ENCODE measurements around the gene DUSP15. TPM values are rescaled to one million over a fixed set of nuclear protein-coding genes. Genes with fewer than 3 reads are reported as not detected.

The DUSP15 gene
- total RNA-seq, 4 donors from 2014 or later: 31.8 to 61.3 (median 44.6) TPM

DNA sequence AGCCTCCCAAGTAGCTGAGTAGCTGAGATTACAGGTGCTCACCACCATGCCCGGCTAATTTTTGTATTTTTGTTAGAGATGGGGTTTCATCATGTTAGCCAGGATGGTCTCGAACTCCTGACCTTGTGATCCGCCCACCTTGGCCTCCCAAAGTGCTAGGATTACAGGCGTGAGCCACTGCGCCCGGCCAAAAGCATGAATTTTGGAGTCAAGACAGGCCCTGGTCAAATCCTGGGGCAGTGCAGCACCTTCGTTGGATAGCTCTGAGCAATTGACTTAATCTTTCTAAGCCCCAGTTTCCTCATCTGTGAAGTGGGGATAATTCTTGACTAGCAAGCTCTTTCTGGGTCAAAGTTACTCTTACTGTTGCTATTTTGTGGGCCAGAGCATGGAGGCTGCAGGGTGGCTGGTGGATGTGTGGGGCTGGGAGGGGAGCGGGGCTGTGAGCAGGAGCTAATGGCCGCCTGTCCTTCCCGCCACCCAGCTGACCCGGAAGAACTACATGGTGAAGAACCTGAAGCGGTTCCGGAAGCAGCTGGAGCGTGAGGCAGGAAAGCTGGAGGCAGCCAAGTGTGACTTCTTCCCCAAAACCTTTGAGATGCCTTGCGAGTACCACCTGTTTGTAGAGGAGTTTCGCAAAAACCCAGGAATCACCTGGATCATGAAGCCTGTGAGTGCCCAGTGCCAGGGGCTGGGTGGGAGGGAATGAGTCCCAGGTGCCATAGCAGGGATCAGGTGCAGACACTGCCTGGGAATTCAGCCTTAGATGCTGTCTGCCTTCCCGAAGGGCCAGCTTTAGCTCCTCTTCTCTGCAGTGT is 39.1 kb upstream of the DUSP15 start:
- H3K27ac ChIP-seq: no peak overlapping the region
- no peaks in the 10 kb centered on the region for H3K4me1 ChIP-seq
- H3K4me3 ChIP-seq: no peak overlapping the region
- WGBS, 2 donors: 92 to 94% methylated on average over 17 of the region's 17 CpGs
- no peaks in the 10 kb centered on the region for H3K9me3 ChIP-seq
- H3K36me3 ChIP-seq: no peaks in the 10 kb centered on the region
- no peak for DNase-seq (ENCODE audit: low spot score in 2 of 2)
- no peak for TF ChIP-seq CTCF (IDR thresholded peaks at IDR 0.05)
- TF ChIP-seq POLR2A (IDR thresholded peaks at IDR 0.05): no peak
- no peak for TF ChIP-seq EP300 (IDR thresholded peaks at IDR 0.05)
- no peaks in the 10 kb centered on the region for H3K27me3 ChIP-seq

DNA sequence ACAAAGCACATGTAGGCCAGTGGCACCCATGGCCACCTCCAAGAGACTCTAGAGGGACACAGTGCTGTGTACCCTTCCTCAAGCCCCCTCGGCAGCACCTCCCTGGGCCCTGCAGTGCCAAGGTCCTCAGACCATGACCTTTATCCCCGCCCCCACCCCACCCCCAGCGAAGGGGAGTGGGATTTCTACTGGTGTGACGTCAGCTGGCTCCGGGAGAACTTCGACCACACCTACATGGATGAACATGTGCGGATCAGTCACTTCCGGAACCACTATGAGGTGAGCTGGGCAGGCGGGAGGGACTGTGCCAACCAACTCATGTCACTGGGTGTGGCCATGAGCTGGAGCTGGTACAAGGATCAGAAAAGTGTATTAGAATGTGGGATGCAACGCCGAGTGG is 38.1 kb upstream of the DUSP15 start:
- Histone ChIP-seq H3K36me3 (no peaks in the 10 kb centered on the region), H3K27me3 (no peaks in the 10 kb centered on the region), H3K4me3 (no peak overlapping the region), H3K4me1 (no peaks in the 10 kb centered on the region), H3K27ac (no peak overlapping the region), H3K9me3 (no peaks in the 10 kb centered on the region)
- 85 to 93% methylated on average over 11 of the region's 11 CpGs for WGBS, 2 donors
- TF ChIP-seq CTCF (IDR thresholded peaks at IDR 0.05): no peak
- TF ChIP-seq POLR2A (IDR thresholded peaks at IDR 0.05): no peak
- no peak for TF ChIP-seq EP300 (IDR thresholded peaks at IDR 0.05)
- DNase-seq (ENCODE audit: low spot score in 2 of 2): no peak

DNA sequence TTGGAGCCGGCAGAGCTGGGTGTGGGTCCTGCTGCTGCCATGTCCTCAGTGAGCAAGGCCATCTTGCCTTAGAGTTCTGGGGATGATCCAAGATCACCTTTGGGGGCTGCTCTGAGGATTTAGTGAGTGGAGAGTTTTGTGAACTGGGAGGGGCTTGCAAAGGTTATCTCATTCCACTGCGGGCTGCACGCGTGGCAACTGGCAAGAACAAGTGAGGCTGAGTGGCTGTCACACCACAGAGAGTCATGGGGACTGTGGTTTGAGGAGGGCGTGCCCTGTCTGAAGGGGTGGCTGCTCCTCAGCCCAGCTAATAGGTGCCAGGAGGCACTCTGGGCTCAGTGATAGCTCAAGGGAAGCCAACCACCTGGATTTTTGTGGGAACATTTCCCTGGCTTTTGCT is 37.7 kb upstream of the DUSP15 start:
- H3K4me3 ChIP-seq: no peak overlapping the region
- WGBS, 2 donors: 77 to 92% methylated on average over 5 of the region's 5 CpGs
- no peak overlapping the region for H3K27ac ChIP-seq
- no peaks in the 10 kb centered on the region for H3K27me3 ChIP-seq
- H3K9me3 ChIP-seq: no peaks in the 10 kb centered on the region
- H3K36me3 ChIP-seq: no peaks in the 10 kb centered on the region
- H3K4me1 ChIP-seq: no peaks in the 10 kb centered on the region
- TF ChIP-seq CTCF (IDR thresholded peaks at IDR 0.05): no peak
- no peak for TF ChIP-seq POLR2A (IDR thresholded peaks at IDR 0.05)
- no peak for TF ChIP-seq EP300 (IDR thresholded peaks at IDR 0.05)
- no peak for DNase-seq (ENCODE audit: low spot score in 2 of 2)

GRCh38 chr20:31907046-31907445 is 36.7 kb upstream of the DUSP15 start:
- no peak for DNase-seq (ENCODE audit: low spot score in 2 of 2)
- no peak overlapping the region for H3K4me3 ChIP-seq
- no peaks in the 10 kb centered on the region for H3K27me3 ChIP-seq
- no peaks in the 10 kb centered on the region for H3K9me3 ChIP-seq
- TF ChIP-seq EP300 (IDR thresholded peaks at IDR 0.05) (no peak), POLR2A (IDR thresholded peaks at IDR 0.05) (no peak), CTCF (IDR thresholded peaks at IDR 0.05) (no peak)
- H3K27ac ChIP-seq: no peak overlapping the region
- WGBS, 2 donors: 91 to 95% methylated on average over 5 of the region's 5 CpGs
- no peaks in the 10 kb centered on the region for H3K4me1 ChIP-seq
- H3K36me3 ChIP-seq: no peaks in the 10 kb centered on the region

DNA sequence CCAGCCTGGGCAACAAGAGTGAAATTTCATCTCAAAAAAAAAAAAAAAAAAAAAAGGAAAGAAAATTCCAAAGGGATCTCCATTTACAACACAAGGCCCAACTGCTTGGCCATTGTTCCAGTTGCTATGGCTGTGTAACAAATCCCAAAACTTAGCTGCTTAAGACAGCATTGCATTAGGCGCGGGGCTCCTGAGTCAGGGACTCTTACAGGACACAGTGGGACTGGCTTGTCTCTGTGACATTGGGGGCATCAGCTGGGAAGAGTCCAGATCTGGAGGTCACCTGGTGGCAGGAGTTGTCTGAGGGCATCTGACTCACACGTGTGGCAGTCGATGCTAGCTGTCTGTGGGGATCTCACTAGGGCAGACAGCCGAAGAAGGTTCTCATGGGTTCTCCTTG is 35.7 kb upstream of the DUSP15 start:
- no peak overlapping the region for H3K27ac ChIP-seq
- no peaks in the 10 kb centered on the region for H3K36me3 ChIP-seq
- no peak for DNase-seq (ENCODE audit: low spot score in 2 of 2)
- TF ChIP-seq POLR2A (IDR thresholded peaks at IDR 0.05): no peak
- TF ChIP-seq CTCF (IDR thresholded peaks at IDR 0.05): no peak
- no peak for TF ChIP-seq EP300 (IDR thresholded peaks at IDR 0.05)
- H3K27me3 ChIP-seq: no peaks in the 10 kb centered on the region
- H3K4me1 ChIP-seq: no peaks in the 10 kb centered on the region
- no peaks in the 10 kb centered on the region for H3K9me3 ChIP-seq
- WGBS, 2 donors: 67 to 77% methylated on average over 5 of the region's 5 CpGs
- H3K4me3 ChIP-seq: no peak overlapping the region
